ENCODE data around the gene OR10H5. TPM values are rescaled to one million over a fixed set of nuclear protein-coding genes. Genes with fewer than 3 reads are reported as not detected.
"Not testable (repeated sequence)": the region's sequence is repeated elsewhere in the genome, so short reads cannot be mapped to it uniquely, and the experiment has no call there.

Gene OR10H5
- total RNA-seq, 1 experiment from 2014 or later = not detected

GRCh38 chr19:15769586-15769985, 17.9 kb upstream of the OR10H5 start:
- H3K27me3 Mint-ChIP-seq (ENCODE audit: insufficient read depth, unreplicated experiment) = peaks cover 12% of the 10 kb centered on the region
- Histone ChIP-seq H3K4me3 (ENCODE audit: low read depth, low read length) (no peak overlapping the region), H3K27me3 (replicated peaks; ENCODE audit: control insufficient read depth, insufficient read depth, low read length) (no peaks in the 10 kb centered on the region), H3K36me3 (ENCODE audit: control insufficient read depth, insufficient read depth, low read length) (no peaks in the 10 kb centered on the region), H3K4me1 (no peaks in the 10 kb centered on the region), H3K9me3 (no peaks in the 10 kb centered on the region)
- no peaks in the 10 kb centered on the region for H3K4me1 Mint-ChIP-seq (ENCODE audit: low read depth, unreplicated experiment)
- BruUV-seq (replicated peaks) = no TSS peak
- H3K27ac Mint-ChIP-seq (ENCODE audit: unreplicated experiment) = no peak overlapping the region
- H3K9me3 Mint-ChIP-seq (ENCODE audit: unreplicated experiment) = no peaks in the 10 kb centered on the region
- intact Hi-C loops (cut with micrococcal nuclease; ENCODE audit: unreplicated experiment) = no loop called here
- CTCF ChIA-PET = no interaction called here
- H3K4me3 Mint-ChIP-seq (ENCODE audit: unreplicated experiment) = no peak overlapping the region
- TF ChIP-seq CTCF (IDR thresholded peaks at IDR 0.05; ENCODE audit: insufficient read depth in 1 of 2, low read depth in 1 of 2, low read length in 1 of 2, severe bottlenecking in 1 of 2, unreplicated experiment in 1 of 2) = no peak
- peak in 1 of 2 experiments; percentile 49 for DNase-seq
- no peaks in the 10 kb centered on the region for H3K36me3 Mint-ChIP-seq (ENCODE audit: insufficient read depth, unreplicated experiment)
- POLR2A ChIA-PET = no interaction called here

- H3K4me3 ChIP-seq (ENCODE audit: low read depth, low read length); H3K4me3 Mint-ChIP-seq (ENCODE audit: unreplicated experiment); POLR2A ChIA-PET; H3K27ac Mint-ChIP-seq (ENCODE audit: unreplicated experiment); H3K9me3 ChIP-seq; H3K9me3 Mint-ChIP-seq (ENCODE audit: unreplicated experiment); BruUV-seq (replicated peaks); H3K36me3 Mint-ChIP-seq (ENCODE audit: insufficient read depth, unreplicated experiment); DNase-seq; CTCF ChIA-PET; intact Hi-C loops (cut with micrococcal nuclease; ENCODE audit: unreplicated experiment); H3K4me1 Mint-ChIP-seq (ENCODE audit: low read depth, unreplicated experiment); H3K27me3 Mint-ChIP-seq (ENCODE audit: insufficient read depth, unreplicated experiment); H3K4me1 ChIP-seq; H3K27me3 ChIP-seq (replicated peaks; ENCODE audit: control insufficient read depth, insufficient read depth, low read length); H3K36me3 ChIP-seq (ENCODE audit: control insufficient read depth, insufficient read depth, low read length): not testable (repeated sequence)
Measured at GRCh38 chr19:15774159-15774558, 13.3 kb upstream of the OR10H5 start.

- Histone ChIP-seq H3K4me1 (no peaks in the 10 kb centered on the region), H3K9me3 (no peaks in the 10 kb centered on the region), H3K4me3 (ENCODE audit: low read depth, low read length) (no peak overlapping the region), H3K27me3 (replicated peaks; ENCODE audit: control insufficient read depth, insufficient read depth, low read length) (no peaks in the 10 kb centered on the region), H3K36me3 (ENCODE audit: control insufficient read depth, insufficient read depth, low read length) (no peaks in the 10 kb centered on the region)
- ChIA-PET POLR2A (no interaction called here), CTCF (no interaction called here)
- H3K4me3 Mint-ChIP-seq (ENCODE audit: unreplicated experiment) = no peak overlapping the region
- no peak overlapping the region for H3K27ac Mint-ChIP-seq (ENCODE audit: unreplicated experiment)
- H3K27me3 Mint-ChIP-seq (ENCODE audit: insufficient read depth, unreplicated experiment) = peaks cover 5% of the 10 kb centered on the region
- DNase-seq = no peak
- H3K36me3 Mint-ChIP-seq (ENCODE audit: insufficient read depth, unreplicated experiment) = no peaks in the 10 kb centered on the region
- intact Hi-C loops (cut with micrococcal nuclease; ENCODE audit: unreplicated experiment) = no loop called here
- no peaks in the 10 kb centered on the region for H3K9me3 Mint-ChIP-seq (ENCODE audit: unreplicated experiment)
- TF ChIP-seq CTCF (IDR thresholded peaks at IDR 0.05; ENCODE audit: insufficient read depth in 1 of 2, low read depth in 1 of 2, low read length in 1 of 2, severe bottlenecking in 1 of 2, unreplicated experiment in 1 of 2) = no peak
- no TSS peak for BruUV-seq (replicated peaks)
- H3K4me1 Mint-ChIP-seq (ENCODE audit: low read depth, unreplicated experiment) = no peaks in the 10 kb centered on the region
Measured at GRCh38 chr19:15775249-15775648, 12.2 kb upstream of the OR10H5 start.

GRCh38 chr19:15776264-15776663, 11.2 kb upstream of the OR10H5 start:
- POLR2A ChIA-PET = no interaction called here
- H3K4me3 Mint-ChIP-seq (ENCODE audit: unreplicated experiment) = no peak overlapping the region
- no peaks in the 10 kb centered on the region for H3K4me1 ChIP-seq
- no peaks in the 10 kb centered on the region for H3K36me3 ChIP-seq (ENCODE audit: control insufficient read depth, insufficient read depth, low read length)
- intact Hi-C loops (cut with micrococcal nuclease; ENCODE audit: unreplicated experiment) = no loop called here
- H3K27me3 Mint-ChIP-seq (ENCODE audit: insufficient read depth, unreplicated experiment) = peaks cover 5% of the 10 kb centered on the region
- no peak overlapping the region for H3K4me3 ChIP-seq (ENCODE audit: low read depth, low read length)
- H3K9me3 Mint-ChIP-seq (ENCODE audit: unreplicated experiment) = no peaks in the 10 kb centered on the region
- no peaks in the 10 kb centered on the region for H3K9me3 ChIP-seq
- H3K27me3 ChIP-seq (replicated peaks; ENCODE audit: control insufficient read depth, insufficient read depth, low read length) = no peaks in the 10 kb centered on the region
- CTCF ChIA-PET = no interaction called here
- no TSS peak for BruUV-seq (replicated peaks)
- no peaks in the 10 kb centered on the region for H3K36me3 Mint-ChIP-seq (ENCODE audit: insufficient read depth, unreplicated experiment)
- no peak for TF ChIP-seq CTCF (IDR thresholded peaks at IDR 0.05; ENCODE audit: insufficient read depth in 1 of 2, low read depth in 1 of 2, low read length in 1 of 2, severe bottlenecking in 1 of 2, unreplicated experiment in 1 of 2)
- H3K4me1 Mint-ChIP-seq (ENCODE audit: low read depth, unreplicated experiment) = no peaks in the 10 kb centered on the region
- no peak for DNase-seq
- no peak overlapping the region for H3K27ac Mint-ChIP-seq (ENCODE audit: unreplicated experiment)
